ENCODE data around the gene CNOT1.
A peak's percentile ranks its signal among the peaks of the same experiment; 100 is the strongest.

DNA sequence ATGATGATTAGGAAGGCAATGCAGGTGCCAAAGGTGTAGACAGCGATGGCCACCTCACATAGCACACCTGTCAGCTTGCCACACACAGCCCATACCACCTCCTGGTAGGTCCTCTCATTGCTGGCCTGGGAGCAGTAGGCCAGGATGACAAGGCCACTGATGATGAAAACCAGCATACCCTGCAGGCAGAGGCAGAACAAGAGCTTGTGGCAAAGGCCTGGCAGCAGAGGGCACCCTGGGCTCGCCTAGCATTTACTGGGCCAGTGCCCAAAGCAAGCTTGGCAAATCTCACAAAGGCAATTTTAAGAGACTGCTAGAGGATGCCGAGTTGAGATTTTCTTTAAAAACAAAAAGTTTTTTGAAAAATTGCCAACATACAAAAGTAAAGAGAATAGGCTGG lies 49.1 kb upstream of the CNOT1 start:
- TF ChIP-seq CBX3 (IDR thresholded peaks at IDR 0.05; ENCODE audit: borderline replicate concordance, low read depth) (no peak), SIX5 (IDR thresholded peaks at IDR 0.05; ENCODE audit: low read depth, low read length, severe bottlenecking) (no peak), POLR2AphosphoS5 (IDR thresholded peaks at IDR 0.05; ENCODE audit: low read length) (no peak), EZH2 (IDR thresholded peaks at IDR 0.05; ENCODE audit: borderline replicate concordance, control insufficient read depth, low read depth, low read length) (no peak), RAD51 (IDR thresholded peaks at IDR 0.05) (no peak), CTCF (IDR thresholded peaks at IDR 0.05 in 2 of 3, conservative IDR thresholded peaks at IDR 0.05 in 1 of 3; ENCODE audit: control insufficient read depth in 2 of 3, extremely low read depth in 1 of 3, insufficient read depth in 1 of 3, low read depth in 3 of 3, low read length in 3 of 3) (peak; percentile 18 to 44 (median 43); a peak in 2 of 6 replicates), POLR2A (IDR thresholded peaks at IDR 0.05; ENCODE audit: low read depth, low read length) (no peak), ZBTB40 (IDR thresholded peaks at IDR 0.05; ENCODE audit: borderline replicate concordance) (no peak), MAX (IDR thresholded peaks at IDR 0.05; ENCODE audit: low read depth, low read length) (no peak), NR2C2 (IDR thresholded peaks at IDR 0.05; ENCODE audit: borderline replicate concordance, control insufficient read depth, insufficient read length, low read depth) (no peak)
- TF ChIP-seq, protein P1, sequence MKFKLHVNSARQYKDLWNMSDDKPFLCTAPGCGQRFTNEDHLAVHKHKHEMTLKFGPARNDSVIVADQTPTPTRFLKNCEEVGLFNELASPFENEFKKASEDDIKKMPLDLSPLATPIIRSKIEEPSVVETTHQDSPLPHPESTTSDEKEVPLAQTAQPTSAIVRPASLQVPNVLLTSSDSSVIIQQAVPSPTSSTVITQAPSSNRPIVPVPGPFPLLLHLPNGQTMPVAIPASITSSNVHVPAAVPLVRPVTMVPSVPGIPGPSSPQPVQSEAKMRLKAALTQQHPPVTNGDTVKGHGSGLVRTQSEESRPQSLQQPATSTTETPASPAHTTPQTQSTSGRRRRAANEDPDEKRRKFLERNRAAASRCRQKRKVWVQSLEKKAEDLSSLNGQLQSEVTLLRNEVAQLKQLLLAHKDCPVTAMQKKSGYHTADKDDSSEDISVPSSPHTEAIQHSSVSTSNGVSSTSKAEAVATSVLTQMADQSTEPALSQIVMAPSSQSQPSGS (IDR thresholded peaks at IDR 0.05; ENCODE audit: low read length), result no peak
